Measurements from ENCODE around the gene OSBPL8. TPM values are rescaled to one million over a fixed set of nuclear protein-coding genes. Genes with fewer than 3 reads are reported as not detected.

Gene OSBPL8
- total and polyA plus RNA-seq, 2 donors (not counting 1 experiment from before 2014, with no cell fraction given): 11.1 to 112 TPM

- H3K79me2 ChIP-seq (ENCODE audit: control insufficient read depth, insufficient read depth, low read length): no peaks in the 10 kb centered on the region
- Mint-ChIP-seq H3K27ac (no peak overlapping the region), H3K27me3 (peaks cover 30% of the 10 kb centered on the region), H3K4me1 (no peaks in the 10 kb centered on the region), H3K9me3 (ENCODE audit: insufficient read depth) (no peaks in the 10 kb centered on the region), H3K4me3 (no peak overlapping the region)
- H3K9me3 ChIP-seq (ENCODE audit: control extremely low read depth in 1 of 3, control insufficient read depth in 2 of 3, insufficient read depth in 1 of 3, low read length in 2 of 3): peaks cover 0 to 4% (median 0%) of the 10 kb centered on the region in 3 donors
- intact Hi-C loops (cut with micrococcal nuclease): no loop called here
- no peak overlapping the region for H3K4me2 ChIP-seq (replicated peaks; ENCODE audit: low read depth, low read length, poor library complexity, severe bottlenecking)
- no peaks in the 10 kb centered on the region for H4K20me1 ChIP-seq (ENCODE audit: control insufficient read depth, insufficient read depth, low read length, poor library complexity, severe bottlenecking)
- H2AFZ ChIP-seq (ENCODE audit: insufficient read depth, low read depth, low read length, poor library complexity, severe bottlenecking): no peak overlapping the region
- no peaks in the 10 kb centered on the region for H3K4me1 ChIP-seq (ENCODE audit: control insufficient read depth in 2 of 2, insufficient read depth in 2 of 2, low read length in 2 of 2)
- TF ChIP-seq EZH2 (IDR thresholded peaks at IDR 0.05; ENCODE audit: borderline replicate concordance, insufficient read depth, low read depth, low read length, poor library complexity, severe bottlenecking) (no peak), CTCF (IDR thresholded peaks at IDR 0.05) (no peak)
- DNase-seq: no peak
- no peaks in the 10 kb centered on the region for H3K36me3 ChIP-seq (replicated peaks in 1 of 2; ENCODE audit: control extremely low read depth in 1 of 2, control insufficient read depth in 1 of 2, extremely low read depth in 1 of 2, insufficient read depth in 2 of 2, low read length in 1 of 2)
- ChIA-PET CTCF (no interaction called here), POLR2A (no interaction called here)
- no peak for ATAC-seq (ENCODE audit: low read depth)
- H3K4me3 ChIP-seq (ENCODE audit: control extremely low read depth in 1 of 5, extremely low read depth in 1 of 5, insufficient read depth in 1 of 5, low read depth in 2 of 5, low read length in 4 of 5): no peak overlapping the region
- no CpG with 5 or more reads among the region's 1 CpG for WGBS (ENCODE audit: insufficient coverage)
- no peak overlapping the region for H3K9ac ChIP-seq (ENCODE audit: low read length)
- peaks cover 0 to 7% (median 1%) of the 10 kb centered on the region in 4 experiments for H3K27me3 ChIP-seq (replicated peaks in 1 of 4; ENCODE audit: control extremely low read depth in 1 of 4, control insufficient read depth in 3 of 4, insufficient read depth in 4 of 4, low read length in 3 of 4)
- no peak overlapping the region for H3K27ac ChIP-seq (ENCODE audit: low read length in 2 of 2)
These were observed 227.0 kb downstream of the OSBPL8 start for GRCh38 chr12:76332606-76333005.

GRCh38 chr12:76329606-76330005 lies 230.0 kb downstream of the OSBPL8 start:
- H3K9me3 ChIP-seq (ENCODE audit: control extremely low read depth in 1 of 3, control insufficient read depth in 2 of 3, insufficient read depth in 1 of 3, low read length in 2 of 3): peaks cover 0 to 4% (median 0%) of the 10 kb centered on the region in 3 donors
- intact Hi-C loops (cut with micrococcal nuclease): no loop called here
- no CpG with 5 or more reads among the region's 5 CpGs for WGBS (ENCODE audit: insufficient coverage)
- H3K27ac ChIP-seq (ENCODE audit: low read length in 2 of 2): no peak overlapping the region
- Mint-ChIP-seq H3K27ac (no peak overlapping the region), H3K4me3 (no peak overlapping the region), H3K27me3 (peaks cover 29% of the 10 kb centered on the region), H3K4me1 (no peaks in the 10 kb centered on the region), H3K9me3 (ENCODE audit: insufficient read depth) (no peaks in the 10 kb centered on the region)
- no peaks in the 10 kb centered on the region for H4K20me1 ChIP-seq (ENCODE audit: control insufficient read depth, insufficient read depth, low read length, poor library complexity, severe bottlenecking)
- no peak for TF ChIP-seq CTCF (IDR thresholded peaks at IDR 0.05)
- TF ChIP-seq EZH2 (IDR thresholded peaks at IDR 0.05; ENCODE audit: borderline replicate concordance, insufficient read depth, low read depth, low read length, poor library complexity, severe bottlenecking): no peak
- no peak overlapping the region for H3K4me3 ChIP-seq (ENCODE audit: control extremely low read depth in 1 of 5, extremely low read depth in 1 of 5, insufficient read depth in 1 of 5, low read depth in 2 of 5, low read length in 4 of 5)
- ATAC-seq (ENCODE audit: low read depth) (no peak), DNase-seq (no peak)
- ChIA-PET CTCF (no interaction called here), POLR2A (no interaction called here)
- H3K9ac ChIP-seq (ENCODE audit: low read length): no peak overlapping the region
- H3K4me1 ChIP-seq (ENCODE audit: control insufficient read depth in 2 of 2, insufficient read depth in 2 of 2, low read length in 2 of 2): no peaks in the 10 kb centered on the region
- H3K27me3 ChIP-seq (replicated peaks in 1 of 4; ENCODE audit: control extremely low read depth in 1 of 4, control insufficient read depth in 3 of 4, insufficient read depth in 4 of 4, low read length in 3 of 4): peaks cover 0 to 4% (median 1%) of the 10 kb centered on the region in 4 experiments
- H3K36me3 ChIP-seq (replicated peaks in 1 of 2; ENCODE audit: control extremely low read depth in 1 of 2, control insufficient read depth in 1 of 2, extremely low read depth in 1 of 2, insufficient read depth in 2 of 2, low read length in 1 of 2): no peaks in the 10 kb centered on the region
- no peak overlapping the region for H3K4me2 ChIP-seq (replicated peaks; ENCODE audit: low read depth, low read length, poor library complexity, severe bottlenecking)
- H3K79me2 ChIP-seq (ENCODE audit: control insufficient read depth, insufficient read depth, low read length): no peaks in the 10 kb centered on the region
- no peak overlapping the region for H2AFZ ChIP-seq (ENCODE audit: insufficient read depth, low read depth, low read length, poor library complexity, severe bottlenecking)

Measured in B cell (primary cell).